ENCODE results near the gene TEX13B.
"Not testable (repeated sequence)": the region's sequence is repeated elsewhere in the genome, so short reads cannot be mapped to it uniquely, and the experiment has no call there.

TEX13B gene, protein sequence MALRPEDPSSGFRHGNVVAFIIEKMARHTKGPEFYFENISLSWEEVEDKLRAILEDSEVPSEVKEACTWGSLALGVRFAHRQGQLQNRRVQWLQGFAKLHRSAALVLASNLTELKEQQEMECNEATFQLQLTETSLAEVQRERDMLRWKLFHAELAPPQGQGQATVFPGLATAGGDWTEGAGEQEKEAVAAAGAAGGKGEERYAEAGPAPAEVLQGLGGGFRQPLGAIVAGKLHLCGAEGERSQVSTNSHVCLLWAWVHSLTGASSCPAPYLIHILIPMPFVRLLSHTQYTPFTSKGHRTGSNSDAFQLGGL

DNA sequence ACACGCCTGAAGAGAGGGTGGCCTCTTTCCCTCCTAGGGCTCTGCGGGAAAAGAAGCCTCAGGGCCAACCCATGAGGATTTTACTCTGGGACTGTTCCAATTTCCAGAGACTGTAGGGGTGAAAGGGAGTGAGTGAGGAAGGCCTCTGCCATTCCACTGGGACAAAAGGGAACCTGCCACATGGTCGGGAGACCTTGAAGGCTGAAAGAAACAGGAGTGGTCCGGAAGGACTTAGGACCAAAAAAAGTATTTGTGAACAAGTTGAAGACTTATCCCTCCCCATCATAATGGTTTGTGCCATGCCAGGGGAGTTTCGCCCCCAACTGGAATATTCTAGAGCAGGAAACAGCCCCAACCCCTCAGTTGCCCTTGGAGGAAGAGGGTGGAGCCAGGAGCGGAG is at the start of gene TEX13B:
TSS of gene TEX13B (minus strand) at position 15 of the 400 bp plus-strand sequence. CDS start 243 bp downstream, outside the sequence.
- no peak for DNase-seq (ENCODE audit: low read depth in 2 of 2)

DNA sequence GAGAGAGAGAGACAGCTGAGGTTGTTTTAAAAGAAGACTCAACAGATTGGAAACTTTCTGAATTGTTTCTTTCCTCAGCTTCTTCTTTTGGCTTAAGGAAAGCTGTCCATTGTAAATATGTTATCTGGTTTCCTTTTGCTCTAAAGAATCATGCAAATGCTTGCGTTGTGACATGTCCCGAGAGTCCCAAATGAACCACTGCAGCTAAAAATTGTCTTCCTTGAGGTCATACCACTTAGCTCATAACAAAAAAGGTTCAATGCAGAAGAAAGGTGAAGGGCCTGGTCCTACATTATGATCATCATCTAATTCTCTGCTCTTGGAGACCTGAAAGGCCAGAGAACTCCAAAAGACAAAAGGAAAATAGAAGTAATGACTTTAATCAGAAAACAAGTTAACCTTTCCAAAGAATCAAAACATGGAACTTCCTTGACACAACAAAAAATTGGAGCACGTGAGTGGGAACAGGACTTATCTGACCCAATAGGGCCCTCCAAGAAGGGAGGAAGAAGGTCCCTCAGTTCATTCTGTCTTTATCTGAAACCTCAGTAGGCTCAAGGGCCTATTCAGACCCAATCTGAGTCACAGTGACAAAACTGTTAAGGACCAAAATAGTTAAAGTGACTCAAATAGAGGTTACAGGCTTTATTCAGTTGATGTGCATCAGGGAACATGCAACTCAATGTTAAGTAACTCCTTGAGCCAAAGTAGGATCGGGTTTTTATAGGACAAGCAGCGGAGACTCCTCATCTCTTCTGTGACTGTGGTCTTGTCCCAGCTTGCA is 48.0 kb upstream of the TEX13B start:
- no peak for DNase-seq (ENCODE audit: low read depth in 2 of 2)

DNA sequence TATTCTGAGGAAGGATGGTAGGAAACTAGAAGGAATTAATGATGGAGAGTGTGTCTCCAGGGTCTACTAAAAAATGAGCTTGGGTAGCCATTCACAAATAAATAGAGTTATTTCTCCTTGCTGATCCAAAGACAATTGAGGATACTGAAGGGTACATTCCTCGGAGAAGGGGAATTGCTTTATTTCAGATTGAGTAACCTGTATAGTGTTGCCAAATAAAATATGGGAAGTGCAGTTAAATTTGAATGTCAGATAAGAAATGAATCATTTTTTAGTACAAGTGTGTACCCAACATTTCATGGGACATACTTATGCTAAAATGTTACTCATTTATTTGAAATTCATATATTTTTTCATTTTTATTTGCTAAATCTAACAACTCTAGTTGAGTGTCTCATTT is 46.7 kb upstream of the TEX13B start:
- DNase-seq (ENCODE audit: low read depth in 2 of 2), result no peak

DNA sequence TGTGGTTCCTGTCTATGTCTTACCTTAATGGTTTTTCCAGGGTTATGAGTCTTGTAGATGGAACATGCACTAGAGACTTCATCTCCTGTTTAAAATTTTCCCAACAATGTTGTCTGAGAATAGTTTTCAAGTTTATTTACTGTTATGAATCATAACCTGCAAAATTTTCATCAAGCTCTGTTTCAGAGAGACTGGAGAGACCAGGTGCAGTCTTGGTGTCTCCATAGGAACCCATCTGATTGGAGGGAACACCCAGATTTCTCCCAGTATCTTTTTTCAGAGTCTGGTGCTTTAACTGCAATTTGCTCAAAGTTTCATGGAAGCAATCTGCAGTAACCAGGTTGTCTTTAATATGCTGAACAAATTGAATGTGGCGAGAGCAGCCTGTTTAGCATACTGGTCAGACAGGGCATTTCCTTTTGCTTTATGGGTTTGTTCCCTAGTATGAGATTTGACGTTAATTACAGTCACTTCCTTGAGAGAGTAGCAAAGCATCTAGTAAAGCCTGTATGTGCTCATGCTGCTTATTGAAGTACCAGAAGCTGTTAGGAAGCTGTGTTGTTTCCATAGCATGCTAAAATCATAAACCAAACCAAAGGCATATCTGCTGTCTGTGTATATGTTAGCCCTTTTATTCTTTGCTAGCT is 43.9 kb upstream of the TEX13B start:
- DNase-seq (ENCODE audit: low read depth in 2 of 2), result no peak

DNA sequence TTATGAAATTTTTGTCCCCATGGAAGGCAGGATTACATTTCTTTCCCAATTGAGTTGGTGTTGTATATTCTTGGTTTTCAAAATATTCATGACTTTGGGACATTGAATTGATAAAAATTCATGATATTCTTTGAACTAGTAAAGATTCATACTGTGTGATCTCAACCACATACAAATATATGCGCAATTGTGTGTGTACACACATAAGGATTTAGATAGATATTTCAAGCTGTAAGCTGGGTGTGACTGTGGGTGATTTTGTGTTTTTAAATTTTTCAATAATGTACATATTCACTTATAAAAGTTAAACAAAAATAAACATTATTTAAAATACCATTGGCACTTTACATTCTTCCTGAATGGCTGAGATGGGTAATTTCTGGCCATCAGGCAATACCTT is 43.2 kb upstream of the TEX13B start:
- DNase-seq (ENCODE audit: low read depth in 2 of 2), result no peak

DNA sequence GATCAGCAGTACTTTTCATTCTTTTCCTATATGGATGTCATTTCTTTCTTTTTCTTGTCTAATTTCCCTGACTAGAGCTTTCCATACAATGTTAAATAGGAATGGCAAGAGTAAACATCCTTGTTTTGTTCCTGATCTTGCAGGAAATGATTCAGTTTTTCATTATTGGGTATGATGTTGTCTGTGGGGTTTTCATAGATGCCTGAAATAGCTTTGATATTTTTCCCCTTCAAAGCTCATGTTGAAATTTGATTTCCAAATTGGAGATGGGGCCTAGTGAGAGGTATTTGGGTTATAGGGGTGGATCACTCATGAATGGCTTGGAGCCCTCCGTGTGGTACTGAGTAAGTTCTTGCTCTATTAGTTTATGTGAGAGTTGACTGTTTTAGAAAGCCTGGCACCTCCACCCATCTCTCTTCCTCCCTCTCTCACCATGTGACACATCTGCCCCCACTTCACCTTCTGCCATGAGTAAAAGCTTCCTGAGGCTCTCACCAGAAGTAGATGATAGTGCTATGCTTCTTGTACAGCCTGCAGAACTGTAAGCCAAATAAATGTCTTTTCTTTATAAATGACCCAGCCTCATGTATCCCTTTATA is 40.4 kb upstream of the TEX13B start:
- no peak for DNase-seq (ENCODE audit: low read depth in 2 of 2)

DNA sequence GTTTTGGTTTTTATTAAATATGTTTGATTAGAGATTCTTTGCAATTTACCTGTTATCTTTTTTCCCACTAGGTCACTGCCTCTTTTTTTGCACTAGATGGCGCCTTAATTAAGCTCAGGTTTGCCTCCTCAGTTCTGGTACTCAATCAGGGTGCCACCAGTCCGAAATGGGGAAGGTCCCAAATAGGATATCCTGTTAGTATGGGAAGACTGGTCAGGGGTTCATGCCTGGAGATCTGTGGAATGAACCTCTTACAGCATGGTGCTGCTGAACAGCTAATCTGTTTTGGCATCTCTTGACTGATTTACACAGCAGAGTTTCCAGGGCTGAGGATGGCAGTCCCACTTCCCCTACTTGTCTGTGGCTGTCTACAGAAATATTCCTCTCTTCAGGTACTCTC is 38.5 kb upstream of the TEX13B start:
- DNase-seq (ENCODE audit: low read depth in 2 of 2), result no peak

DNA sequence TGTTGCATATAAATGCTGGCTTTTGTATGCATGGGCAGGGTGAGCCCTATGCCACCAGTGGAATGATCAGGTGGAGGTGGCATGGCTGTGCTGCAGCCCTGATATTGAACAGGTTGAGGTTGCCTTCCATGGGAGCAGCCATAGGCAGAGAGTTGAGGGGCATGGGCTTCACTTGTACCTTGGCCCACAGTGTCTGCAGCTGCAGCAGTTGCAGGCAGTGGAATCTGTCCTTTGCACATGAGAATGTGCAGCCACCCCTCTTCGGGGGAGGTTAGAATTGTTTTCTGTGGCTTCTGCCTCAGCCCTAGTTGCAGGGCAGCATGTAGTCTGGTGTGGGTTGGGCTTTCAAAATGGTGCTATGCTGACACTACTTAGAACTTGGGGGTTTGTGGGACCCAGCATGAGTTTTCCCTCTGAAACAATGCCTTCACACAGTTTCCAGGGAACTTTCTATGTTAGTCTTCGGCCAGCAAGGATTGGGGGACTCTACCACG is 37.3 kb upstream of the TEX13B start:
- no peak for DNase-seq (ENCODE audit: low read depth in 2 of 2)

DNA sequence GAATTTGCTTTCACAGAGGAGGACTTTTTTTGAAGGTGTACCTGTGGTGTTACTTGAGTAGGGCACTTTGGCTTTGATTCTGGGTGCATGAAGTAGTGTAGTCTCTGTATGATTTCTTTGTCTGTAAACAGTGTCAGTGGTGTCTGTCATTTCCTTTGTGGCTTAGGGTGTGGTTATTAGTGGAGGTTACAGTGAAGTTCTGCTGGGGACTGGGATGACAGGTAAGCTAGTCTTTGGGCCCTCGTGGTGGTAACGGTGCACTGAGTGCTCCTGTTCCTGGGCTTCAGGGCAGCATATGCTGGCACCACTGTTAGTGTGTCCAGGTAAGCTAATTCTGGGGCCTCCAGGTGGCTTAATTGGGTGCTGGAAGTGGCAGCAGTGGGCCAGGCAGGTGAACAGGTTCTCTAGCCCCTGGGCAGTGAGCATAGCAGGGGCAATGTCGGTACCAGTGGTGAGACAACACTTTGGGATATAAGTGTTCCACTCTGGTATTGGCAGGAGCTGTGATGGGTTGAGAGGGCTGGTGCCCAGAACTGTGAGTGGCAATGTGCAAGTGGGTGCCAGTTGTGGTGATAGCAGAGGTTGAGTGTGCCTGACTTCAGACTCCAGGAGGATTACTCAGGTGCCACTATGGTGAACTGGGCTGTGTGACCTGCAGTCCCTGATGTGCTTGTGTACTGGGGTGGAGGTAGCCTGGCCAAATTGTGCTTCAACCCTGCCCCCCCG is 36.6 kb upstream of the TEX13B start:
- DNase-seq (ENCODE audit: low read depth in 2 of 2), result no peak

DNA sequence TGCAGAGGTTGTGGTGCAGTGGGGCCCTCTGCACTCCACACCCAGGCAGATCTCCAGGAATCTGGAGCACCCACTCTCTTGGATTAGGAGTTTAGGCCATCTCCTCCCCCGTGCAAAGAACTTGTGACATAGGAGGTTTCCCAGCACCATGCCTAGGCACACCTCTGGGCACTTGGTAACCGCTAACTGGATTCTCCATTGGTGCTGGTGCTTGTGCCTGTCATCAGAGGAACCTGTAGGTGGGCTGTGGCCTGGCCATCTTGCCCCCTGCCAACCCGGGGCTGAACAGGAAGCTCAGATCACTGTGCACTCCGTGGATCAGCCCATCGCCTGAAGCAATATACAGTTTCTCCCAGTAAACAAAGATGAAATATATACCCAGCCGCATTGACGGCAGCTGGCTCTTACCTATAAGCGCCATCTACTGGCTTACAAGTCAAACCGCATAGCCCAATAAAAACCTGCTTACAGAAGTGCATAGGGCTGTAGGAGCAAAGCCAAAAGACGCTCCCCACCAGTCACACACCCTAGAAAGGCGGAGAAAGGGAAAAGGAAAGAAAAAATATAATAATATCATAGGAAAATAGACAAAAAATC is 19.1 kb upstream of the TEX13B start:
- no peak for DNase-seq (ENCODE audit: low read depth in 2 of 2)

DNA sequence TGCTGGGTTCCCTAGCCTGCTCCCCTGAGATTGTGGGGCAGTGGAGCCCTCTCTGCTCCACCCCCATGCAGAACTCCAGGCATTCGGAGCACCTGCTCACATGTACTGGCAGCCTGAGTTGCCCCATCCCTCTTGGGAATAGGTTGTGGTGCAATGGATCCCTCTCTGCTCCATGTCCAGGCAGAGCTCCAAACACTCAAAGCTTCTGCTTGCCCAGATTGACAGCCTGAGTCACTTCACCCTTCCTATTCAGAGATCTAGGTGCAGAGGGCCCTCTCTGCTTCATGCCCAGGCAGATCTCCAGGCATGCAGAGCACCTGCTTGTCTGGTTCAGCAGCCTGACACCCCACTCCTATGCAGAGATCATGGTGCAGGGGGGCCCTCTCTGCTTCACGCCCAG is 18.6 kb upstream of the TEX13B start:
- no peak for DNase-seq (ENCODE audit: low read depth in 2 of 2)

DNA sequence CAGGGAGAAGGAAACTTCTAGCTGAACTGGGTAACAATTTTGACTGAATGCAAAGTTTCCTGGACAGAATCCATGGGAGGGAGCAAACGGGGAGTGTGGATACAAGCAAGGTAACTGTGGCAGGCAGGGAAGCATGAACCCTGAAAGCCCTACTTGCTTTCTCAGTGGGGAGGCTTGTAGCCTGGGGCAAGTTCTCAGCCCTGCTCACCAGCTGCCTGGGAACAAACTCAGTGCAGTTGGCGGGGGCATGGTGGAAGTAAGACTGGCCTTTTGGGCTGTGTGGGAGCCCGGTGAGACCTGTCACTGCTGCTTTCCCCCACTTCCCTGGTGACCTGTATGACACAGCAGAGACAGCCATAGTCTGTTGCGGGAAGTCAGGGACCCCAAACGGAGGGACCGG is 14.0 kb upstream of the TEX13B start:
- DNase-seq (ENCODE audit: low read depth in 2 of 2), result no peak

DNA sequence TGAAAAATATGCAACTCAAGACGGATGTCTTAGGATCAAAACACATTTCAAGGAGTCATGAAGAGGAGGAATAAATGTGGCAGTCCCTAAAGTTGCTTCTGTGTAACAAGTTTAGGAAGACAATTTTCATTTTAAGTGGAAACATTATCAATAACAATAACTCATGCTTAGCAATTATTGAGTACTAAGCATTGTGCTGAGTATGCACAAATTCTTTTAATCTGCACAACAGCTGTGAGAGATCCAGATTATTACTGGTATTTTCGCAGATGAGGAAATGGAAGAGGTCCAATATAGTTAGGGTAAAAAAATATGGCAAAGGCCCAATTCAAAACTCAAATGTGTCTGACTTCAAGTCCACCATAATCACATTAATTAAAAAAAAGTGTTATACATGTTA is 2.9 kb upstream of the TEX13B start:
- no peak for DNase-seq (ENCODE audit: low read depth in 2 of 2)

DNA sequence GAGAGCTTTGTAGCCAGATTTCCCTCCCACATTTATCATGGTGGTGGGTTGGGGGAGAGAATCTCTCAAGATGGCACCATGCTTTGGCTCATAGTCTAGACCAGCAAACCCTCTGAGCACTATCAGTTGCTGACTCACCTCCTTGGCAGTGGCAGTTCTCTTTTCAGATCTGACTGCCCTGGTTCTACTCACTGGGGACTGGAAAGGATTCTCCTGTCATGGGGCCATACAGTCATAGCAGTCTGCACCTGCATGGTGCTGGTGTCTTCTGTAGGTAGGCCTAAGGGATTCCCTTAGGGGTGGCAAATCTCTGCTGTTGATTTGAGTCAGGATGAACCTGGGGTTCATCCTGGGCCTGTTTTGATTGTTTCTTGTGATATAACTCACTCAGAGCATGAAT is 2.6 kb downstream of the TEX13B start:
- DNase-seq (ENCODE audit: low read depth in 2 of 2), result no peak

DNA sequence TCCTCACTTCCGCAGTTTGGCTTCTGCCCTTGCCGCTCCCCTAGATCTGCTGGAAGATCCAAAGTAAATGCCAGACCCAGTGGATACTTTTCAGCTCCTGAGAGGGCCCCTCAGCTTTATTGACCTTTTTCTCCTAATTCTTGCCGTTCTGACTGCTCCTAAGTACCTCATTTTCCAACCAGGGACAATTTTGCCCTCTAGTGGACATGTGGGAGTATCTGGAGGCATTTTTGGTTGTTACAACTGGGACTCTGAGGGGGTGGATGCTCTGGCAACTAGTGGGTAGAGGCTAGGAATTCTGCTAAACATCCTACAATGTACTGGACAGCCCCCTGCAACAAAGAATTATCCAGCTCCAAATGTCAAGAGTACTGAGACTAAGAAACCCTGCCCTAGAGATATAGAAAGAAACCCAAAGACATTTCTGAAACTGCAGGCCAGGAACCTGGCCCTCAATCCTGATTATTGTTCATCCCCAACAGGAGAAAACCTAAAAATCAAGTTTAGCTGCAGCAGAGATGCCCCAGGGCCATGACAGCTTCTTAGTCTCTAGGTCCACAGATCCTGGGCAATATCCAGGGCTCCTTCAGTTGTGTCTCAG is 3.4 kb downstream of the TEX13B start:
- no peak for DNase-seq (ENCODE audit: low read depth in 2 of 2)

DNA sequence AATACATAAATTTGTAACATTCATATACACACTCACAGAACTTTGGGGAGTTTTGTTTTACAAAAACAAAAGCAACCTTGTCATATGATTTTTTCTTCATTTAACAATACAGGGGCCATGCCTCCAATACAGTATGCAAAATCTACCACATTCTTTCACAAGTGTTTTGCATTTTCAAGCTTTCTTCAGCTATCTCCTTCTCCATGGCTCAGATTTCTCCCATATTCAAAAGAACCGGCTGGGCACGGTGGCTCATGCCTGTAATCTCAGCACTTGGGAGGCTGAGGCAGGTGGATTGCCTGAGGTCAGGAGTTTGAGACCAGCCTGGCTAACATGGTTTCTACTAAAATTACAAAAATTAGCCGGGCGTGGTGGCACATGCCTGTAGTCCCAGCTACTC is 4.1 kb downstream of the TEX13B start:
- DNase-seq (ENCODE audit: low read depth in 2 of 2), result no peak

DNA sequence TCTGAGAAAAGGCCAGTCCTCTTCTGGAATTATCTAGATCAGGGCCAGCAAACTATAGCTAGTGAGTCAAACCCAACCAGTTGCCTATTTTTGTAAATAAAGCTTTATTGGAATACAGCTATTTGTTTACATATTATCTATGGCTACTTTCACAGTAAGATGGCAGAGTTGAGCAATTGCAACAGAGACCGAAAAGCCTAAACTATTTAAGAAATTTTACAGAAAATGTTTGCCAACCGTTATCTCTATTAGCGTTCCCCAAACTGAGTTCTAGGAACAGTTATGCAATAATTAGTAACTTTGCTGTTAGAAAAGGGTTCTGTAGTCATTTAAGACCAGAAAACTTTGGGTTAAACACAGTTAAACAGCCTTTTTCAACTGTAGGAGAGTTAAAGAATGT is 10.5 kb downstream of the TEX13B start:
- DNase-seq (ENCODE audit: low read depth in 2 of 2), result no peak

DNA sequence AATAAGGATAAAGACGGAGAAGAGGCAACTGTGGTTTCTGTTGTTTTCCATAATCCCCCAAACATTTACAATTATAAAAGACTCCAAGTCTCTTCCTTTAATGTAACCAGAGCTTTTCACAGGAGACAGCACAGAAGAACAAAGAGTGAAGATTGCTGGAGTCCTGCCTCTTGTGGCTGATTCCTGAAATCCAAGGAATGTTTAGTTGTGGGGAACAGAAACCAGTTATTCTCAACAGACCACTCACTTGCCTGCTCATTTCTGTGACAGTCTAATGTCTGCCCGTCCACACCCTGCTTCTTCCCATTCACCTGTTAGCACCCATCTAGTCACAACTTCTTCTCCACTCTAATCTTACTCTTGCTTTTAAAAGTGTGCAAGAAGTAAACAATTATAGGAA is 12.1 kb downstream of the TEX13B start:
- no peak for DNase-seq (ENCODE audit: low read depth in 2 of 2)

DNA sequence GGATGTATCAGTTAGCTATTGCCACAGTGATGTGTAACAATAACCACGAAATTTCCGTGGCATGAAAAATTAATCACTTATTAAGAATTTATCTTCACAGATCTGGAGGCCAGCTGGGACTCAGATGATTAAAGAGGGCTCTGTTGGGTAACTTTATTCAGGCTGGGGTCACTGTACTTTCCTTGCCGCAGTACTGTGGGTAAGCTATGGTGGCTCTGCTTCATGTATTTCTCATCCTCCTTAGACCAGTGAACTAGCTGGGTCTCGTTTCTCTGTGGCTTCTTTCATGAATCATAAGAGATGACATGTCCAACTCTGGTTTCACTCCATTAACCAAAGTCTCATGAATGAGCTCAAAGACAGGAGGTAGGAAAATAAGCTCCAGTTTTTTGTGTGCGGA is 13.5 kb downstream of the TEX13B start:
- no peak for DNase-seq (ENCODE audit: low read depth in 2 of 2)

DNA sequence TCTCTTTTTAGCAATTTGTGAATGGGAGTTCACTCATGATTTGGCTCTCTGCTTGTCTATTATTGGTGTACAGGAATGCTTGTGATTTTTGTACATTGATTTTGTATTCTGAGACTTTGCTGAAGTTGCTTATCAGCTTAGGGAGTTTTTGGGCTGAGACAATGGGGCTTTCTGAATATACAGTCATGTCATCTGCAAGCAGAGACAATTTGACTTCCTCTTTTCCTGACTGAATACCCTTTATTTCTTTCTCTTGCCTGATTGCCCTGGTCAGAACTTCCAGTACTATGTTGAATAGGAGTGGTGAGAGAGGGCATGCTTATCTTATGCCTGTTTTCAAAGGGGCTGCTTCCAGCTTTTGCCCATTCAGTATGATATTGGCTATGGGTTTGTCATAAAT is 26.8 kb downstream of the TEX13B start:
- not testable (repeated sequence) for DNase-seq (ENCODE audit: low read depth in 2 of 2)

DNA sequence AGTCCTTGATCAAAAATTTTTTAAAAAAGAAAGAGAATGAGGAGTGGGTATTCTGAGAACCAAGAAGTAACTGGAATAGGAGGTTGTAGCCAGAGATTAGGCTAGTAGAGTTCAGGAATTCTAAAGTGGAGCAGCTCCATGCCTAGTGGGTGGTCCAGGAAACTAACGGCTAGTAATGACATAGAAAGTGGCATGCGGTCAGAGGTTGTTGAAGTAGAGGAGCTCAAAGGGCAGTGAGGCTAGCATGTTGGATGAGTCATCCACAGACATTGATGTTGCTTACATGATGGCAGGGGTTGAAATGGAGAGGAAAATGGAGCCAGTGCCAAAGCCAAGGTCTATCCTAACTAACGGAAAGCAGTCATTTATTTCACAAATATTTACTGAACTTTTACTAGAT is 42.1 kb downstream of the TEX13B start:
- no peak for DNase-seq (ENCODE audit: low read depth in 2 of 2)

Data from fibroblast of skin of left biceps (primary cell).